Measurements from ENCODE around the gene LRBA. TPM values are rescaled to one million over a fixed set of nuclear protein-coding genes. Genes with fewer than 3 reads are reported as not detected.

LRBA gene
- total RNA-seq, 1 donor from 2014 or later, result 68.0 TPM

DNA sequence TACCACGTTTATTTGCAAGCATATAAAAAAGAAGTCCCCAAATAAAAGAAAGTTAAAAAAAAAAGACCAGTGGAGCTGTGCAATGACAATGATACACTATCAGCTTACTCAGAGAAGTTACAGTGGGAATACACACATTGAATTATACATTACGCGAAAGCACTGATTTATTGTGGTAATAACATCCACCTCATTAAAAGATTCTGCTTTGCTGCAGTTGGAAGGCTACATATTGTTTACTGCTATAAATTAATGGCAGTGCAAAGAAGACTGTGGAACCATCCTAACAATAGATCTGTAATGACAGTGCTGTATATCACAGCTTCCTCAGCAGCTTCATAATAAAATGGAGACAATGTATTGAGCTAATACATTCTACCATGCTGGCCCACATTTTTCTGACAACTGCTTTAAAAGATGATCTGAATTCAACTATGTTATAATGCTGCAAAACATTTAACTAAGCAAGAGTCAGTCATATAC is 575.6 kb downstream of the LRBA start:
- H3K27ac ChIP-seq, result no peak overlapping the region
- H3K36me3 ChIP-seq, result no peaks in the 10 kb centered on the region
- intact Hi-C loops (cut with DNase I), result no loop called here
- H3K9me3 ChIP-seq, result no peaks in the 10 kb centered on the region
- no peak overlapping the region for H3K4me3 ChIP-seq
- no peaks in the 10 kb centered on the region for H3K27me3 ChIP-seq
- H3K4me1 ChIP-seq, result no peaks in the 10 kb centered on the region
- TF ChIP-seq POLR2A (IDR thresholded peaks at IDR 0.05), result no peak
- TF ChIP-seq, protein P1, sequence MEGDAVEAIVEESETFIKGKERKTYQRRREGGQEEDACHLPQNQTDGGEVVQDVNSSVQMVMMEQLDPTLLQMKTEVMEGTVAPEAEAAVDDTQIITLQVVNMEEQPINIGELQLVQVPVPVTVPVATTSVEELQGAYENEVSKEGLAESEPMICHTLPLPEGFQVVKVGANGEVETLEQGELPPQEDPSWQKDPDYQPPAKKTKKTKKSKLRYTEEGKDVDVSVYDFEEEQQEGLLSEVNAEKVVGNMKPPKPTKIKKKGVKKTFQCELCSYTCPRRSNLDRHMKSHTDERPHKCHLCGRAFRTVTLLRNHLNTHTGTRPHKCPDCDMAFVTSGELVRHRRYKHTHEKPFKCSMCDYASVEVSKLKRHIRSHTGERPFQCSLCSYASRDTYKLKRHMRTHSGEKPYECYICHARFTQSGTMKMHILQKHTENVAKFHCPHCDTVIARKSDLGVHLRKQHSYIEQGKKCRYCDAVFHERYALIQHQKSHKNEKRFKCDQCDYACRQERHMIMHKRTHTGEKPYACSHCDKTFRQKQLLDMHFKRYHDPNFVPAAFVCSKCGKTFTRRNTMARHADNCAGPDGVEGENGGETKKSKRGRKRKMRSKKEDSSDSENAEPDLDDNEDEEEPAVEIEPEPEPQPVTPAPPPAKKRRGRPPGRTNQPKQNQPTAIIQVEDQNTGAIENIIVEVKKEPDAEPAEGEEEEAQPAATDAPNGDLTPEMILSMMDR (IDR thresholded peaks at IDR 0.05), result no peak
- TF ChIP-seq POLR2AphosphoS5 (IDR thresholded peaks at IDR 0.05; ENCODE audit: insufficient read depth in 1 of 2, low read depth in 1 of 2), result no peak
- DNase-seq (ENCODE audit: extremely low spot score in 2 of 2), result no peak

DNA sequence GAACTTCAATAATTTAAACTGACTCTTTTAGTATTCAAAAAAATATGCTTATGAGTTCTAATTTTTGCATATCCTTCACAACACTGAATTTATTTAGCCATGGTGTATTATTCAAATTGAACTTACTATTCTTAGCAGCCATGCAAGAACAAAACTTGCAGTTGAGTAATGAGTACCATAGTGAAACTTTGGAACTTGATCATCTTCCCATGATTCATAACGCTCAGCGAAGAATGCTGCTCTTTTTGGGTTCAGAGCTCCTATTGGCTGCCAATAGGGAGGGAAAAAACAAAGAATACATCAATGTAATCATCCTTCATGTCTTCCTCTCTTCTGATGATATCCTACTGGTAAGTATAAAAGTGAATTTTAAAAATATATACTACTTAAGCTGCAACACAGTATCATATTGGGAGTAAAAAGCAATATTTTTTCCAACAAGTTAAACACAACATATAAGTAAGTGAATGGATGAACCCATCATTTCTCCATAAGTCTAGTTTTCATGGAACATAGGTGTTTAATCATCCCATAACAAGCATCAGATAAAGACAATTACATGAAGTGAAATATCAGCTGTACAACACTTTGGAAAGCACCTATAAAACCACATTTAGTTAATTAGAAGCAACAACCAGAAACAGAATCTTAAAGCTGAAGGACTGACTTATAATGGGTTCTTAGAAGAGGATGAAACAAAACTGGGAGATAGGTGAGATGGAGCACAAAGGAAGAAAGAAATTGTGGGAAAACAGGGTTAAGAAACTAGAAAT is 578.3 kb downstream of the LRBA start:
- H3K9me3 ChIP-seq, result no peaks in the 10 kb centered on the region
- no peaks in the 10 kb centered on the region for H3K4me1 ChIP-seq
- intact Hi-C loops (cut with DNase I), result no loop called here
- H3K27ac ChIP-seq, result no peak overlapping the region
- H3K4me3 ChIP-seq, result no peak overlapping the region
- TF ChIP-seq, protein P1 (IDR thresholded peaks at IDR 0.05), result no peak
- TF ChIP-seq POLR2A (IDR thresholded peaks at IDR 0.05), result no peak
- no peak for DNase-seq (ENCODE audit: extremely low spot score in 2 of 2)
- no peaks in the 10 kb centered on the region for H3K27me3 ChIP-seq
- no peaks in the 10 kb centered on the region for H3K36me3 ChIP-seq

DNA sequence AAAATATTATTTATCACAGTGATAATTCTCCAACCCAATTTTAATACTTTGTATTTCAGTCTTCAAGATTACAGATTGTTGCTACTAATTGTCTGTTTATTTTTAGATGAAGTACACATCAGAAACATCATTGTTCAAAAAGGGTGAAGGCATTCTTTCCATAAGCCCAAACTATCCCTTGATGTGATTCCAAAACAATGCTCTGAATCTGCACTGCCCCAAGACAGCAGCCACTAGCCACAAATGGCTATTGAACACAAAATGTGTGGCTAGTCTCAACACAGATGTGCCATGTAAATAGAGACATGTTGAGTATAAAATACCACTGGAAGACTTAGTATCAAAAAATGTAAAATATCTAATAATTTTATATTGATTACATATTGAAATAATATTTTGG is 583.9 kb downstream of the LRBA start:
- Histone ChIP-seq H3K36me3 (no peaks in the 10 kb centered on the region), H3K9me3 (no peaks in the 10 kb centered on the region), H3K4me1 (no peaks in the 10 kb centered on the region), H3K27me3 (no peaks in the 10 kb centered on the region), H3K27ac (no peak overlapping the region), H3K4me3 (no peak overlapping the region)
- intact Hi-C loops (cut with DNase I), result no loop called here
- no peak for DNase-seq (ENCODE audit: extremely low spot score in 2 of 2)
- TF ChIP-seq POLR2AphosphoS5 (IDR thresholded peaks at IDR 0.05; ENCODE audit: insufficient read depth in 1 of 2, low read depth in 1 of 2) (no peak), POLR2A (IDR thresholded peaks at IDR 0.05) (no peak)
- TF ChIP-seq, protein P1 (IDR thresholded peaks at IDR 0.05), result no peak

DNA sequence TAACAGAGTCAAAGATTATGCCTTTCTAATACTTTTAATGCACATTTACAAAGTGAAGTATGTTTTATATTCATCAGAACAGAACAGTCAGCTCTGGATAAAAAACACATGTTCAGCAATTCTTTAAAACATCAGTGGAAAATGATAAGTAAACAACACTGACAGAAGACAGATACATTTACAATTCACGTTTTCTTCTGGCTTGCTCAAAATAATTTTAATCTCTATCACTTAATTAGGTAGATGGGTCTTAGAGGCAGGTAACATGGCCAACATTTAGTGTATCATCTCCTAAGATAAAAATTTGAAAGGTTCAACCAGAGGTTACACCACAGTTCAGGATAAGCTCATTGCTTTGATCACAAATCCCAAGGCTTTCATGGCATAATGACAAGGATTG is 589.9 kb downstream of the LRBA start:
- no peak overlapping the region for H3K27ac ChIP-seq
- TF ChIP-seq POLR2A (IDR thresholded peaks at IDR 0.05), result no peak
- TF ChIP-seq, protein P1 (IDR thresholded peaks at IDR 0.05), result no peak
- no peak for TF ChIP-seq POLR2AphosphoS5 (IDR thresholded peaks at IDR 0.05; ENCODE audit: insufficient read depth in 1 of 2, low read depth in 1 of 2)

DNA sequence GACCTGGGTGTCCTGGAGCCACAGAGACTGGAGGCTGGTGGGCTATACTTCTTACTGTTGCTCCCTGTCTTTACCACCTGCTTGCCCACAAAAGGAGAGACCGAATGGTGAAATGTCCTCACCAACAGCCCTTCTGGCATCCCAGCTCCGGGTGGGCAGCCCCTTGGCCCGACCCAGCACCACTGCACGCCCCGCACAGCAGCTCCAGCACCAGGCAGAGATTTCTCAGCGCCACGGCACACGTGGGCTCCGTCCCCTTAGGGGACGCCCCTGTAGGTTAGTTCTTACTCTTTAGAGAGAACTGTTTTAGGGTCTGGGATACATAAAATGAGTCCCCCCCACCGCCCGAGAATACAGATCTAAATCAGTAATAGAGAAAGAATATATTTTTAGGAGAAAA is 591.6 kb downstream of the LRBA start:
- TF ChIP-seq POLR2A (IDR thresholded peaks at IDR 0.05) (no peak), POLR2AphosphoS5 (IDR thresholded peaks at IDR 0.05; ENCODE audit: insufficient read depth in 1 of 2, low read depth in 1 of 2) (no peak)
- TF ChIP-seq, protein P1 (IDR thresholded peaks at IDR 0.05), result no peak
- Histone ChIP-seq H3K4me1 (no peaks in the 10 kb centered on the region), H3K36me3 (no peaks in the 10 kb centered on the region), H3K4me3 (no peak overlapping the region), H3K9me3 (no peaks in the 10 kb centered on the region), H3K27ac (no peak overlapping the region), H3K27me3 (no peaks in the 10 kb centered on the region)
- intact Hi-C loops (cut with DNase I), result no loop called here
- no peak for DNase-seq (ENCODE audit: extremely low spot score in 2 of 2)

More for the DNA sequence above, 589.9 kb downstream of the LRBA start:
- intact Hi-C loops (cut with DNase I), result no loop called here
- Histone ChIP-seq H3K36me3 (no peaks in the 10 kb centered on the region), H3K9me3 (no peaks in the 10 kb centered on the region), H3K4me1 (no peaks in the 10 kb centered on the region), H3K4me3 (no peak overlapping the region), H3K27me3 (no peaks in the 10 kb centered on the region)
- no peak for DNase-seq (ENCODE audit: extremely low spot score in 2 of 2)
